ENCODE results near the gene MPG. TPM values are rescaled to one million over a fixed set of nuclear protein-coding genes. Genes with fewer than 3 reads are reported as not detected.

MPG gene
- total RNA-seq, 1 experiment from 2014 or later: 41.1 TPM

DNA sequence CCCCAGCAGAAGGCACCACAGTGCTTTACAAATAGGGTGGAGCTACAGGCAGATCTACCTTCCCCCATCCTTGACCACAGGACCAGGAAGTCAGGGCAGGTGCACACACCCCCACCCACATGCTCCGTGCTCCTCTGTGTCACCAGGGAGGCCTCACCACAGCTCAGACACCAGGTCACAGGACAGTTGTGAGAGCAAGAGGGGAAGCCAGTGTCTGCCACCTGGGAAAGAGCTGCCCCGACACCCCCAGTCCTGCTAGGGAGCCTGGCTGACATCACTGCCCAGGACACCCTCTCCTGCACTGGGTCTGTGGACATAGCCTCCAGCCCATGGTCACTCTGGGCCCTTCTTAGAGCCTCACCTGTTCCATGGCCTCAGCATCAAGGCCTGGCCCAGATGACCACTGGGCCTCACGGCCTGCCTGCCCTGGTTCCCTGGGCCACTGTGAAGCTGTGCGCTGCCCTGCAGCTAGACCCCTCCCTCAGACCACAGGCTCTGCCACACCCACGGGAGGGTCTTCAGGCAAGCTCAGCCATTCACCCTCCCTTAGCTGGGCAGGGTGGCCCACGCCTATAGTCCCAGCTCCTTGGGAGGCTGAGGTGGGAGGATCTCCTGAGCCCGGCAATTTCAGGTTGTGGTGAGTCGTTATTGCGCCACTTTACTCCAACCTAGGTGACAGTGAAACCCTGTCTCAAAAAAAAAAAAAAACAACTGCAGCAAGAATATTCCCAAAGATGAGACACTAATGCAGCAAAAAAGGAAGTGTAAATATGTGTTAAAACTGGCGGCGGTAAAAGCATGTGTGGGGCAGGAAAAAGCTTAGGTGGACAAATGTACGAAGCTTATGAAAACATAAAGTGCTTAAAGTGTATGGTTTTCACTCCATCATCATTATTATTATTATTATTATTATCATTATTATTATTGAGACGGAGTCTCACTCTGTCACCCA, 38.8 kb upstream of the MPG start:
- TF ChIP-seq, protein P1, sequence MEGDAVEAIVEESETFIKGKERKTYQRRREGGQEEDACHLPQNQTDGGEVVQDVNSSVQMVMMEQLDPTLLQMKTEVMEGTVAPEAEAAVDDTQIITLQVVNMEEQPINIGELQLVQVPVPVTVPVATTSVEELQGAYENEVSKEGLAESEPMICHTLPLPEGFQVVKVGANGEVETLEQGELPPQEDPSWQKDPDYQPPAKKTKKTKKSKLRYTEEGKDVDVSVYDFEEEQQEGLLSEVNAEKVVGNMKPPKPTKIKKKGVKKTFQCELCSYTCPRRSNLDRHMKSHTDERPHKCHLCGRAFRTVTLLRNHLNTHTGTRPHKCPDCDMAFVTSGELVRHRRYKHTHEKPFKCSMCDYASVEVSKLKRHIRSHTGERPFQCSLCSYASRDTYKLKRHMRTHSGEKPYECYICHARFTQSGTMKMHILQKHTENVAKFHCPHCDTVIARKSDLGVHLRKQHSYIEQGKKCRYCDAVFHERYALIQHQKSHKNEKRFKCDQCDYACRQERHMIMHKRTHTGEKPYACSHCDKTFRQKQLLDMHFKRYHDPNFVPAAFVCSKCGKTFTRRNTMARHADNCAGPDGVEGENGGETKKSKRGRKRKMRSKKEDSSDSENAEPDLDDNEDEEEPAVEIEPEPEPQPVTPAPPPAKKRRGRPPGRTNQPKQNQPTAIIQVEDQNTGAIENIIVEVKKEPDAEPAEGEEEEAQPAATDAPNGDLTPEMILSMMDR (IDR thresholded peaks at IDR 0.05; ENCODE audit: insufficient read depth in 1 of 2, low read depth in 1 of 2, low read length in 1 of 2, severe bottlenecking in 1 of 2, unreplicated experiment in 1 of 2): no peak
- Histone ChIP-seq H3K4me1 (no peaks in the 10 kb centered on the region), H3K27me3 (replicated peaks; ENCODE audit: control insufficient read depth, insufficient read depth, low read length) (no peaks in the 10 kb centered on the region), H3K4me3 (ENCODE audit: low read depth, low read length) (no peak overlapping the region), H3K9me3 (no peaks in the 10 kb centered on the region), H3K36me3 (ENCODE audit: control insufficient read depth, insufficient read depth, low read length) (no peaks in the 10 kb centered on the region; the same call in 1 of the 2 replicates)
- H3K27me3 Mint-ChIP-seq (ENCODE audit: insufficient read depth, unreplicated experiment): no peaks in the 10 kb centered on the region
- intact Hi-C loops (cut with micrococcal nuclease; ENCODE audit: unreplicated experiment): no loop called here
- no TSS peak for BruUV-seq (replicated peaks)
- ChIA-PET CTCF (no interaction called here), POLR2A (interaction anchor here (0.7 kb wide), 2 partner anchors 325 to 362 kb away, joined by 8 to 10 read pairs; no protein-coding TSS in a partner anchor)
- DNase-seq: no peak
- peaks cover 14% of the 10 kb centered on the region for H3K9me3 Mint-ChIP-seq (ENCODE audit: unreplicated experiment)
- H3K36me3 Mint-ChIP-seq (ENCODE audit: insufficient read depth, unreplicated experiment): peaks cover 51% of the 10 kb centered on the region
- no peaks in the 10 kb centered on the region for H3K4me1 Mint-ChIP-seq (ENCODE audit: low read depth, unreplicated experiment)
- no peak overlapping the region for H3K27ac Mint-ChIP-seq (ENCODE audit: unreplicated experiment)
- no peak overlapping the region for H3K4me3 Mint-ChIP-seq (ENCODE audit: unreplicated experiment)

DNA sequence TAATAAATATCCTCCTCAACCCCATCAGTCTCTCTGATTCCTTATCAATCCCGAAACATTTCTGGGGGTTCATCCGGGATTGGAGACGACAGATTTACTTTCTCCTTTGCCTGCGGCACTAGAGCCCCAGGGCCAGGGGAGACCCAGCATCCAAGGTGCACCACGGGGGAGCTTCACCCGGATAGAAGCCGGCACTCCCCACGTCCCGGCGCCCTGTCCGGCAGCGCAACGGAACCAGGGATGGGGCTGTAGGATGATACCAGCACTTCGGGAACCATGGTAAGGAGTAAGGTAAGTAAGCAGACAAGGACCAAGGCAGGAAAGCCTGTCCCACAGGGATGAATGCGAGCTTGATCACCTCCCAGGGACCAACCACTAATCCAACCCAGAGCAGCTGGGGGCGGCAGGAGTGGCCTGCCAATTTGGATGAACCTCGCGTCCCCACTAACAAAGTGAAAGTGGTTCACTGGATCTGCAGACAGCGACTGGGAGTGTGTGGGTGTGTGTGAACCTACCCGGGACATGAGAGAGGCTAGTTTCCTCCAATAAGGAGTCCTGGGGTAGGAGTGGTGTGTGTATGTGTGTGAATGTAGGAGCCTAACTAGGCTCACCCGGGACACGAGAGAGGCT, 36.5 kb upstream of the MPG start:
- H3K4me1 Mint-ChIP-seq (ENCODE audit: low read depth, unreplicated experiment): no peaks in the 10 kb centered on the region
- no peaks in the 10 kb centered on the region for H3K9me3 ChIP-seq
- CTCF ChIA-PET: no interaction called here
- no peaks in the 10 kb centered on the region for H3K27me3 Mint-ChIP-seq (ENCODE audit: insufficient read depth, unreplicated experiment)
- BruUV-seq (replicated peaks): no TSS peak
- H3K4me3 ChIP-seq (ENCODE audit: low read depth, low read length): no peak overlapping the region
- peaks cover 60% of the 10 kb centered on the region for H3K36me3 Mint-ChIP-seq (ENCODE audit: insufficient read depth, unreplicated experiment)
- no peaks in the 10 kb centered on the region for H3K27me3 ChIP-seq (replicated peaks; ENCODE audit: control insufficient read depth, insufficient read depth, low read length)
- H3K9me3 Mint-ChIP-seq (ENCODE audit: unreplicated experiment): peaks cover 14% of the 10 kb centered on the region
- TF ChIP-seq, protein P1 (IDR thresholded peaks at IDR 0.05; ENCODE audit: insufficient read depth in 1 of 2, low read depth in 1 of 2, low read length in 1 of 2, severe bottlenecking in 1 of 2, unreplicated experiment in 1 of 2): no peak
- H3K4me1 ChIP-seq: no peaks in the 10 kb centered on the region
- H3K36me3 ChIP-seq (ENCODE audit: control insufficient read depth, insufficient read depth, low read length): no peaks in the 10 kb centered on the region; the same call in 1 of the 2 replicates
- H3K4me3 Mint-ChIP-seq (ENCODE audit: unreplicated experiment): no peak overlapping the region
- no peak overlapping the region for H3K27ac Mint-ChIP-seq (ENCODE audit: unreplicated experiment)
- POLR2A ChIA-PET: no interaction called here
- no peak for DNase-seq
- intact Hi-C loops (cut with micrococcal nuclease; ENCODE audit: unreplicated experiment): no loop called here

DNA sequence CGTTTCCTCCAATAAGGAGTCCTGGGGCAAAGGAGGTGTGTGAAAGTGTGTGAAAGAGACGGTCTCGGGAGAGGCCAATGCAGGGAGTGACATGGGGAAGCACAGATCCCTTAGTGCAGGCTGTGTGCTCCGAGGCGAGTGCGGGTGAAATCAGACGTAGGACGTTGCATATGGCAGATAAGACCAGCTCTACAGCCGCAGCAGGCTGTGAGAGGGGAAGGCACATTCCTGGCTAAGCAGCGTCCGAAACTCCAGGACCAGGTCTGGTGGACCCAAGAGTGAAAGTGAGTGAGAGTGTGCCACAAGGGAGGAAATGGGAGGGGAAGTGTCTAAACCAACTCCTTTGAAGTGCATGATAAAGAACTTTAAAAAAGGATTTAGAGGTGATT, 36.0 kb upstream of the MPG start:
- Histone ChIP-seq H3K27me3 (replicated peaks; ENCODE audit: control insufficient read depth, insufficient read depth, low read length) (no peaks in the 10 kb centered on the region), H3K4me1 (no peaks in the 10 kb centered on the region), H3K9me3 (no peaks in the 10 kb centered on the region), H3K36me3 (ENCODE audit: control insufficient read depth, insufficient read depth, low read length) (no peaks in the 10 kb centered on the region; the same call in 1 of the 2 replicates), H3K4me3 (ENCODE audit: low read depth, low read length) (no peak overlapping the region)
- Mint-ChIP-seq H3K9me3 (ENCODE audit: unreplicated experiment) (peaks cover 14% of the 10 kb centered on the region), H3K36me3 (ENCODE audit: insufficient read depth, unreplicated experiment) (peaks cover 58% of the 10 kb centered on the region), H3K4me3 (ENCODE audit: unreplicated experiment) (no peak overlapping the region), H3K27me3 (ENCODE audit: insufficient read depth, unreplicated experiment) (no peaks in the 10 kb centered on the region), H3K27ac (ENCODE audit: unreplicated experiment) (no peak overlapping the region), H3K4me1 (ENCODE audit: low read depth, unreplicated experiment) (no peaks in the 10 kb centered on the region)
- intact Hi-C loops (cut with micrococcal nuclease; ENCODE audit: unreplicated experiment): no loop called here
- DNase-seq: no peak
- ChIA-PET POLR2A (no interaction called here), CTCF (no interaction called here)
- TF ChIP-seq, protein P1 (IDR thresholded peaks at IDR 0.05; ENCODE audit: insufficient read depth in 1 of 2, low read depth in 1 of 2, low read length in 1 of 2, severe bottlenecking in 1 of 2, unreplicated experiment in 1 of 2): no peak
- no TSS peak for BruUV-seq (replicated peaks)
